H9 (cell line): ENCODE results near the gene IRAK1. TPM values are rescaled to one million over a fixed set of nuclear protein-coding genes. Genes with fewer than 3 reads are reported as not detected.
A peak's percentile ranks its signal among the peaks of the same experiment; 100 is the strongest.

ENCODE experiments used
- DNase-seq: peaks from one replicate; pipeline ENCODE4 v3.0.0-alpha.2; 2017
- H2AFZ ChIP-seq: one replicate; pipeline ENCODE4 v1.6.1; 2013; ENCODE audit warnings: mild to moderate bottlenecking, low read length, control low read depth, moderate library complexity
- H2AK5ac ChIP-seq: 2 replicates; pipeline ENCODE4 v1.6.1; 2013; ENCODE audit warnings: low read length, control low read depth, mixed read lengths; ENCODE audit not compliant: insufficient read length
- H2BK120ac ChIP-seq: one replicate; pipeline ENCODE4 v1.6.1; 2013; ENCODE audit warnings: low read depth, mild to moderate bottlenecking, low read length, control low read depth, inconsistent platforms; ENCODE audit not compliant: poor library complexity, severe bottlenecking
- H2BK12ac ChIP-seq: 2 replicates; pipeline ENCODE4 v1.6.1; 2013; ENCODE audit warnings: low read length, control low read depth, mixed read lengths, low read depth; ENCODE audit not compliant: insufficient read length
- H2BK15ac ChIP-seq: 2 replicates; pipeline ENCODE4 v1.6.1; 2013; ENCODE audit warnings: low read depth, low read length, control low read depth
- H2BK20ac ChIP-seq: one replicate; pipeline ENCODE4 v1.6.1; 2013; ENCODE audit warnings: low read depth, mild to moderate bottlenecking, low read length, control low read depth, inconsistent platforms; ENCODE audit not compliant: poor library complexity, severe bottlenecking
- H2BK5ac ChIP-seq: 2 replicates; pipeline ENCODE4 v1.6.1; 2013; ENCODE audit warnings: low read length, control low read depth, mixed read lengths; ENCODE audit not compliant: insufficient read length
- H3K14ac ChIP-seq: 2 replicates; pipeline ENCODE4 v1.6.1; 2013; ENCODE audit warnings: low read length, control low read depth; ENCODE audit not compliant: insufficient read depth
- H3K18ac ChIP-seq: 2 replicates; pipeline ENCODE4 v1.6.1; 2013; ENCODE audit warnings: low read depth, mild to moderate bottlenecking, mixed read lengths, low read length, control low read depth; ENCODE audit not compliant: insufficient read length
- H3K23ac ChIP-seq: 2 replicates; pipeline ENCODE4 v1.6.1; 2013; ENCODE audit warnings: low read length, control low read depth, mixed read lengths, low read depth; ENCODE audit not compliant: insufficient read length
- H3K23me2 ChIP-seq: 2 replicates; pipeline ENCODE4 v1.6.1; 2013; ENCODE audit warnings: low read depth, mild to moderate bottlenecking, mixed read lengths, low read length, control low read depth; ENCODE audit not compliant: insufficient read length, poor library complexity, severe bottlenecking
- H3K27ac ChIP-seq: 2 replicates; pipeline ENCODE4 v1.5.1; 2013; ENCODE audit warnings: low read length, control low read depth, mixed read lengths, low read depth; ENCODE audit not compliant: insufficient read length
- H3K27me3 ChIP-seq: 2 replicates; pipeline ENCODE4 v1.6.1; 2013; ENCODE audit warnings: low read length, control low read depth, inconsistent platforms; ENCODE audit not compliant: insufficient read depth
- H3K4ac ChIP-seq: 2 replicates; pipeline ENCODE4 v1.6.1; 2013; ENCODE audit warnings: low read depth, mild to moderate bottlenecking, control low read depth, inconsistent platforms, low read length, moderate library complexity
- H3K4me1 ChIP-seq: 2 replicates; pipeline ENCODE4 v1.6.1; 2013; ENCODE audit warnings: low read length, control low read depth, inconsistent platforms; ENCODE audit not compliant: insufficient read depth
- H3K4me2 ChIP-seq: 2 replicates; pipeline ENCODE4 v1.6.1; 2013; ENCODE audit warnings: low read length, control low read depth, mixed read lengths; ENCODE audit not compliant: insufficient read length, insufficient read depth
- H3K56ac ChIP-seq: 2 replicates; pipeline ENCODE4 v1.6.1; 2013; ENCODE audit warnings: low read depth, mild to moderate bottlenecking, mixed read lengths, low read length, control low read depth; ENCODE audit not compliant: insufficient read length
- H3K79me1 ChIP-seq: 2 replicates; pipeline ENCODE4 v1.6.1; 2013; ENCODE audit warnings: low read depth, mild to moderate bottlenecking, moderate library complexity, low read length, control low read depth, inconsistent platforms; ENCODE audit not compliant: insufficient read depth, poor library complexity, severe bottlenecking
- H3K79me2 ChIP-seq: 2 replicates; pipeline ENCODE4 v1.6.1; 2013; ENCODE audit warnings: low read length, control low read depth, inconsistent platforms; ENCODE audit not compliant: insufficient read depth
- H3K9ac ChIP-seq: 2 replicates; pipeline ENCODE4 v1.6.1; 2013; ENCODE audit warnings: low read length, control low read depth, mixed read lengths; ENCODE audit not compliant: insufficient read length; ENCODE audit errors: extremely low read depth
- H3K9me3 ChIP-seq: one replicate; pipeline ENCODE4 v1.6.1; 2013; ENCODE audit warnings: low read depth, low read length, inconsistent platforms; ENCODE audit not compliant: control insufficient read depth
- H3T11ph ChIP-seq: one replicate; pipeline ENCODE4 v1.6.1; 2013; ENCODE audit warnings: mild to moderate bottlenecking, low read length, control low read depth, inconsistent platforms
- H4K20me1 ChIP-seq: one replicate; pipeline ENCODE4 v1.6.1; 2013; ENCODE audit not compliant: control insufficient read depth, insufficient read length, insufficient read depth
- H4K5ac ChIP-seq: 2 replicates; pipeline ENCODE4 v1.6.1; 2013; ENCODE audit warnings: low read depth, mild to moderate bottlenecking, mixed read lengths, low read length, control low read depth; ENCODE audit not compliant: insufficient read length
- H4K8ac ChIP-seq: replicated peaks from 2 replicates; pipeline ENCODE4 v1.6.1; 2013; ENCODE audit warnings: low read length, control low read depth, mixed read lengths, low read depth; ENCODE audit not compliant: insufficient read length
- H4K91ac ChIP-seq: 2 replicates; pipeline ENCODE4 v1.6.1; 2013; ENCODE audit warnings: low read depth, mild to moderate bottlenecking, moderate library complexity, mixed read lengths, low read length, control low read depth; ENCODE audit not compliant: insufficient read length
- H3K27ac Mint-ChIP-seq, 3 experiments: 2 replicates in 2 of 3; 3 replicates in 1 of 3; pipeline ENCODE4 v1.8.0; 2020 to 2021; ENCODE audit warnings: mixed read lengths in 3 of 3, mild to moderate bottlenecking in 1 of 3, moderate library complexity in 1 of 3
- H3K27me3 Mint-ChIP-seq: 2 replicates; pipeline ENCODE4 v1.8.0; 2021; ENCODE audit warnings: low read depth, mild to moderate bottlenecking, moderate library complexity, mixed read lengths
- H3K36me3 Mint-ChIP-seq, 3 experiments: 2 replicates in 2 of 3; 3 replicates in 1 of 3; pipeline ENCODE4 v1.8.0; 2020 to 2021; ENCODE audit warnings: low read depth in 3 of 3, mixed read lengths in 3 of 3; ENCODE audit not compliant: insufficient read depth in 1 of 3
- H3K4me1 Mint-ChIP-seq, 2 experiments: 2 replicates each; pipeline ENCODE4 v1.8.0; 2020; ENCODE audit warnings: mixed read lengths in 2 of 2
- H3K4me3 Mint-ChIP-seq, 2 experiments: 2 replicates in 1 of 2; 3 replicates in 1 of 2; pipeline ENCODE4 v1.8.0; 2020 to 2021; ENCODE audit warnings: mild to moderate bottlenecking in 2 of 2, mixed read lengths in 2 of 2, moderate library complexity in 1 of 2
- H3K9me3 Mint-ChIP-seq, 2 experiments: 2 replicates in 1 of 2; 3 replicates in 1 of 2; pipeline ENCODE4 v1.8.0; 2020; ENCODE audit warnings: mild to moderate bottlenecking in 2 of 2, mixed read lengths in 2 of 2, moderate library complexity in 1 of 2
- CTCF ChIP-seq: fragments of 200-600 bp; sonication (generic); conservative IDR thresholded peaks from 3 replicates; pipeline ENCODE4 v1.8.0; 2021; ENCODE audit warnings: antibody characterized with exemption, mild to moderate bottlenecking
- WGBS: extraction: QIAGEN DNeasy Blood & Tissue Kit; methylation state at CpG from one replicate; pipeline ENCODE4 v1.1.7; 2013; ENCODE audit warnings: missing lambda C conversion rate, low lambda C conversion rate, mixed read lengths; ENCODE audit not compliant: insufficient read length; ENCODE audit errors: extremely low coverage; 5-methylcytosine and 5-hydroxymethylcytosine counted together
- total RNA-seq: library from RNA; stranded (reverse); gene quantifications from 2 replicates; pipeline ENCODE4 v1.2.1, GENCODE V29; 2021

IRAK1 gene
- total RNA-seq, 1 experiment from 2014 or later: 98.4 TPM

- no peak overlapping the region for H3T11ph ChIP-seq
- no peak overlapping the region for H4K5ac ChIP-seq
- H3K4ac ChIP-seq: no peak overlapping the region
- no peak overlapping the region for H3K4me3 Mint-ChIP-seq
- TF ChIP-seq CTCF: no peak
- H2BK20ac ChIP-seq: no peak overlapping the region
- no peak overlapping the region for H2BK120ac ChIP-seq
- H3K79me2 ChIP-seq: no peaks in the 10 kb centered on the region
- H3K9ac ChIP-seq: no peak overlapping the region
- H2AK5ac ChIP-seq: no peak overlapping the region
- H4K8ac ChIP-seq: no peak overlapping the region
- H3K23me2 ChIP-seq: peaks cover 9% of the 10 kb centered on the region
- no peak overlapping the region for H2BK15ac ChIP-seq
- no peaks in the 10 kb centered on the region for H3K9me3 ChIP-seq
- no peaks in the 10 kb centered on the region for H3K27me3 ChIP-seq
- no peak overlapping the region for H3K4me2 ChIP-seq
- no peak overlapping the region for H3K18ac ChIP-seq
- no peak overlapping the region for H3K27ac ChIP-seq
- H3K4me1 Mint-ChIP-seq: peaks cover 8 to 20% of the 10 kb centered on the region in 2 experiments
- no peak overlapping the region for H4K91ac ChIP-seq
- no peaks in the 10 kb centered on the region for H3K4me1 ChIP-seq
- no peak overlapping the region for H2AFZ ChIP-seq
- H4K20me1 ChIP-seq: peaks cover 5% of the 10 kb centered on the region
- H2BK5ac ChIP-seq: no peak overlapping the region
- DNase-seq: no peak
- H3K79me1 ChIP-seq: no peaks in the 10 kb centered on the region
- H3K56ac ChIP-seq: no peak overlapping the region
- H3K23ac ChIP-seq: no peak overlapping the region
- no CpG with 5 or more reads among the region's 24 CpGs for WGBS
- peaks cover 52 to 66% of the 10 kb centered on the region in 2 experiments for H3K9me3 Mint-ChIP-seq
- 0 out of 7 replicates have a peak overlapping the region, but pooled peaks of 1 of the 3 experiments have one; percentile 31 for H3K27ac Mint-ChIP-seq
- no peaks in the 10 kb centered on the region for H3K27me3 Mint-ChIP-seq
- no peak overlapping the region for H2BK12ac ChIP-seq
- H3K14ac ChIP-seq: no peak overlapping the region
- H3K36me3 Mint-ChIP-seq: peaks cover 6 to 54% (median 11%) of the 10 kb centered on the region in 3 experiments
Observed at GRCh38 chrX:154016366-154017076, 3.2 kb downstream of the IRAK1 start.
